ENCODE measurements around the gene PDE3B. TPM values are rescaled to one million over a fixed set of nuclear protein-coding genes. Genes with fewer than 3 reads are reported as not detected.

Gene PDE3B
- total RNA-seq, 4 donors from 2014 or later = 1.2 to 12.6 (median 2.1) TPM

- no peak overlapping the region for H3K4me3 ChIP-seq
- 69 to 80% methylated on average over 4 of the region's 4 CpGs for WGBS, 2 donors
- intact Hi-C loops (cut with DNase I) = loop anchor here (10.0 kb wide), 1 partner anchor 253 kb away; the partner anchor contains the start of gene CYP2R1
Measured at GRCh38 chr11:14641801-14642200, 1.8 kb upstream of the PDE3B start.

GRCh38 chr11:14642453-14642852 lies 1.2 kb upstream of the PDE3B start:
- whole genome bisulfite sequencing, 2 donors = 73 to 92% methylated on average over 4 to 5 of the region's 5 CpGs

More at GRCh38 chr11:14641801-14642200, 1.8 kb upstream of the PDE3B start:
- H3K27ac ChIP-seq = no peak overlapping the region
- H3K27me3 ChIP-seq = peaks cover 0 to 46% (median 0%) of the 10 kb centered on the region in 4 donors
- no peak for TF ChIP-seq POLR2A (IDR thresholded peaks at IDR 0.05)
- TF ChIP-seq CTCF (IDR thresholded peaks at IDR 0.05) = no peak
- H3K36me3 ChIP-seq = no peaks in the 10 kb centered on the region
- H3K4me1 ChIP-seq = peaks cover 0 to 29% (median 7%) of the 10 kb centered on the region in 3 donors
- no peak for DNase-seq
- H3K9me3 ChIP-seq = no peaks in the 10 kb centered on the region

GRCh38 chr11:14642873-14643696 lies 519 bp upstream of the PDE3B start:
- intact Hi-C loops (cut with DNase I) = loop anchor here (10.0 kb wide), 1 partner anchor 252 kb away; the partner anchor contains the start of gene CYP2R1
- H3K27ac ChIP-seq = peak overlapping the region; percentile 78 to 90 (median 84)
- peaks cover 0 to 29% (median 7%) of the 10 kb centered on the region in 3 donors for H3K4me1 ChIP-seq
- no peak for DNase-seq
- peak overlapping the region; percentile 50 to 82 (median 72) for H3K4me3 ChIP-seq
- TF ChIP-seq CTCF (IDR thresholded peaks at IDR 0.05) = no peak
- TF ChIP-seq POLR2A (IDR thresholded peaks at IDR 0.05) = no peak
- 58 to 90% methylated on average over 13 to 14 of the region's 52 CpGs for WGBS, 2 donors
- peaks cover 0 to 52% (median 0%) of the 10 kb centered on the region in 4 donors for H3K27me3 ChIP-seq
- H3K36me3 ChIP-seq = no peaks in the 10 kb centered on the region
- no peaks in the 10 kb centered on the region for H3K9me3 ChIP-seq

More at GRCh38 chr11:14642453-14642852, 1.2 kb upstream of the PDE3B start:
- no peaks in the 10 kb centered on the region for H3K36me3 ChIP-seq
- intact Hi-C loops (cut with DNase I) = loop anchor here (10.0 kb wide), 1 partner anchor 252 kb away; the partner anchor contains the start of gene CYP2R1
- peaks cover 0 to 29% (median 7%) of the 10 kb centered on the region in 3 donors for H3K4me1 ChIP-seq
- H3K9me3 ChIP-seq = no peaks in the 10 kb centered on the region
- peak overlapping the region in 1 of 4 donors; percentile 82 for H3K4me3 ChIP-seq
- H3K27ac ChIP-seq = peak overlapping the region in 2 of 4 donors; percentile 16 to 88
- peaks cover 0 to 52% (median 0%) of the 10 kb centered on the region in 4 donors for H3K27me3 ChIP-seq
- no peak for DNase-seq
- TF ChIP-seq POLR2A (IDR thresholded peaks at IDR 0.05) (no peak), CTCF (IDR thresholded peaks at IDR 0.05) (no peak)

GRCh38 chr11:14644226-14645014 lies 816 bp downstream of the PDE3B start:
- no peaks in the 10 kb centered on the region for H3K36me3 ChIP-seq
- no peak for TF ChIP-seq POLR2A (IDR thresholded peaks at IDR 0.05)
- TF ChIP-seq CTCF (IDR thresholded peaks at IDR 0.05) = peak in 1 of 6 experiments; percentile 10
- H3K4me3 ChIP-seq = peak overlapping the region; percentile 50 to 82 (median 72)
- H3K4me1 ChIP-seq = peaks cover 0 to 29% (median 7%) of the 10 kb centered on the region in 3 donors
- WGBS, 2 donors = 0% methylated on average over 3 to 4 of the region's 65 CpGs
- peaks cover 0 to 51% (median 0%) of the 10 kb centered on the region in 4 donors for H3K27me3 ChIP-seq
- intact Hi-C loops (cut with DNase I) = loop anchor here (10.0 kb wide), 1 partner anchor 250 kb away; the partner anchor contains the start of gene CYP2R1
- no peak for DNase-seq
- no peaks in the 10 kb centered on the region for H3K9me3 ChIP-seq
- peak overlapping the region; percentile 78 to 90 (median 84) for H3K27ac ChIP-seq
